HepG2 (cell line): ENCODE results near the gene MTNR1A. TPM values are rescaled to one million over a fixed set of nuclear protein-coding genes. Genes with fewer than 3 reads are reported as not detected.

Experiments used
- ATAC-seq: fragments of 200-7000 bp; cut with Tn5 transposase; 3 replicates; pipeline ENCODE4 v1.9.1; 2020; ENCODE audit warnings: mild to moderate bottlenecking, moderate library complexity
- BruUV-seq: library from RNA; stranded (reverse); fragments of 400-500 nt; replicated peaks from 2 replicates; lab custom pipeline; 2021; lab: Mats Ljungman, UMichigan
- CTCF ChIA-PET: fragments of 300-600 bp; formaldehyde crosslinking; extraction: SDS; loops from one replicate; lab custom pipeline; 2021; ENCODE audit warnings: low total read pairs, inconsistent platforms, low intra/inter-chr PET ratio; lab: Yijun Ruan, JAX
- POLR2A ChIA-PET: fragments of 350-600 bp; sonication (Branson Sonifier 250); formaldehyde crosslinking; loops from one replicate; lab custom pipeline; 2020; ENCODE audit warnings: antibody characterized with exemption, inconsistent platforms; lab: Yijun Ruan, JAX
- DNase-seq: peaks from one replicate; pipeline ENCODE4 v3.0.0-alpha.2; 2015; ENCODE audit warnings: low spot score
- FAIRE-seq: peaks from 3 replicates; lab custom pipeline; 2011; peaks lifted over from hg19 to GRCh38; lab: Jason Lieb, UNC
- H2AFZ ChIP-seq: one replicate; pipeline ENCODE4 v1.6.1; 2011; ENCODE audit warnings: low read length, inconsistent platforms
- H3K27ac ChIP-seq: fragments of 300-600 bp; 3 replicates; pipeline ENCODE4 v1.8.0; 2011; ENCODE audit warnings: mixed run types, mild to moderate bottlenecking, mixed read lengths, low read length, inconsistent platforms; ENCODE audit not compliant: insufficient read depth; ENCODE audit errors: extremely low read length
- H3K27me3 ChIP-seq, 2 experiments: fragments of 200-600 bp in 1 of 2; 2 replicates in 1 of 2; 3 replicates in 1 of 2; pipeline versions ENCODE4 v1.6.0 to v1.8.0; 2011; ENCODE audit warnings: low read length in 2 of 2, mild to moderate bottlenecking in 2 of 2, moderate library complexity in 2 of 2, inconsistent platforms in 1 of 2; ENCODE audit not compliant: insufficient read depth in 2 of 2, control insufficient read depth in 1 of 2
- H3K36me3 ChIP-seq, 2 experiments: fragments of 200-600 bp in 1 of 2; replicated peaks in 1 of 2; 2 replicates in 1 of 2; 3 replicates in 1 of 2; pipeline versions ENCODE4 v1.5.1 to v1.8.0; 2011; ENCODE audit warnings: low read length in 2 of 2, inconsistent platforms in 1 of 2; ENCODE audit not compliant: insufficient read depth in 2 of 2, control insufficient read depth in 1 of 2
- H3K4me1 ChIP-seq: 2 replicates; pipeline ENCODE4 v1.5.1; 2012; ENCODE audit warnings: low read length, inconsistent platforms; ENCODE audit not compliant: insufficient read depth
- H3K4me2 ChIP-seq: 2 replicates; pipeline ENCODE4 v1.6.0; 2011; ENCODE audit warnings: low read depth, low read length, inconsistent platforms
- H3K4me3 ChIP-seq, 3 experiments: fragments of 200-600 bp in 1 of 3; sonication (generic), shearing (Covaris generic) in 1 of 3; replicated peaks in 1 of 3; 2 replicates each; pipeline ENCODE4 v1.5.1; 2011 to 2016; ENCODE audit warnings: low read length in 3 of 3, inconsistent platforms in 2 of 3, low read depth in 2 of 3, mild to moderate bottlenecking in 2 of 3, control low read depth in 1 of 3, mixed read lengths in 1 of 3; ENCODE audit not compliant: insufficient read depth in 1 of 3
- H3K79me2 ChIP-seq: one replicate; pipeline ENCODE4 v1.6.1; 2011; ENCODE audit warnings: low read length, inconsistent platforms; ENCODE audit not compliant: insufficient read depth
- H3K9ac ChIP-seq: 2 replicates; pipeline ENCODE4 v1.6.0; 2011; ENCODE audit warnings: mild to moderate bottlenecking, low read depth, low read length, inconsistent platforms; ENCODE audit not compliant: insufficient read depth
- H3K9me3 ChIP-seq: 2 replicates; pipeline ENCODE4 v1.5.1; 2012; ENCODE audit warnings: mild to moderate bottlenecking, low read length
- H4K20me1 ChIP-seq: 2 replicates; pipeline ENCODE4 v1.6.0; 2011; ENCODE audit warnings: inconsistent platforms, mild to moderate bottlenecking, low read length, moderate library complexity; ENCODE audit not compliant: insufficient read depth
- GATA4 ChIP-seq: sonication (generic); IDR thresholded peaks from 2 replicates; pipeline ENCODE4 v1.6.1; 2016; ENCODE audit warnings: antibody characterized with exemption, low read depth, borderline replicate concordance
- MAFK ChIP-seq, 2 experiments: IDR thresholded peaks in 1 of 2; conservative IDR thresholded peaks in 1 of 2; 2 replicates each; pipeline ENCODE4 v1.6.1; 2011; ENCODE audit warnings: improper control_type of control experiment in 2 of 2, low read length in 2 of 2
- NAIF1 ChIP-seq: sonication (generic); formaldehyde crosslinking; IDR thresholded peaks from 2 replicates; pipeline ENCODE4 v1.5.0; 2020; ENCODE audit warnings: mild to moderate bottlenecking, missing genetic modification reagents, borderline replicate concordance
- NBN ChIP-seq: fragments of 450-650 bp; conservative IDR thresholded peaks from 2 replicates; pipeline ENCODE4 v1.6.1; 2017
- RAD21 ChIP-seq: fragments of 450-650 bp; formaldehyde crosslinking; IDR thresholded peaks from 2 replicates; pipeline ENCODE4 v1.5.0; 2020; ENCODE audit warnings: mild to moderate bottlenecking
- SAFB2 ChIP-seq: sonication (generic); formaldehyde crosslinking; IDR thresholded peaks from 2 replicates; pipeline ENCODE4 v1.5.1; 2020; ENCODE audit warnings: missing genetic modification reagents, low read depth, mild to moderate bottlenecking, borderline replicate concordance
- SRSF1 ChIP-seq: fragments of 200-400 bp; formaldehyde crosslinking; optimal IDR thresholded peaks from 2 replicates; pipeline ENCODE3; 2017; ENCODE audit warnings: mild to moderate bottlenecking, low read depth, low read length, moderate library complexity
- ZNF235 ChIP-seq: sonication (generic); formaldehyde crosslinking; IDR thresholded peaks from 2 replicates; pipeline ENCODE4 v1.8.1; 2023; ENCODE audit warnings: mild to moderate bottlenecking, missing genetic modification reagents, borderline replicate concordance
- ZNF414 ChIP-seq: sonication (generic); formaldehyde crosslinking; IDR thresholded peaks from 2 replicates; pipeline ENCODE4 v1.5.0; 2020; ENCODE audit warnings: missing genetic modification reagents
- WGBS: methylation state at CpG from one replicate; pipeline ENCODE4 v1.1.6; 2017; ENCODE audit warnings: low lambda C conversion rate; 5-methylcytosine and 5-hydroxymethylcytosine counted together
- in situ Hi-C: cut with HindIII; loops from 2 replicates; pipeline ENCODE4 v1.10.0; 2017; ENCODE audit warnings: low pct_unique_long_range_greater_than_20kb; ENCODE audit not compliant: extremely low pct_ligation_motif_present
- intact Hi-C: fragments of 100-400 bp; cut with micrococcal nuclease; formaldehyde crosslinking; loops from one replicate; pipeline ENCODE4 v1.10.0; 2022; ENCODE audit not compliant: unreplicated experiment
- polyA plus RNA-seq, 8 experiments: library from polyadenylated mRNA; depleted of rRNA in 3 of 8; stranded (reverse) in 7 of 8; unstranded in 1 of 8; fragments of >200 nt; fragmentation: Illumina TruSeq in 4 of 8; extraction: Trizol in 4 of 8; gene quantifications; 2 replicates each; pipeline versions ENCODE4 v1.2.1 to v1.2.3, GENCODE V29; 2011 to 2016; ENCODE audit warnings: low read depth in 4 of 8, missing spikeins in 1 of 8, mixed read lengths in 1 of 8; ENCODE audit not compliant: insufficient read depth in 1 of 8
- total RNA-seq, 5 experiments: library from RNA; depleted of rRNA; stranded (reverse); fragments of >200 nt; fragmentation: Illumina TruSeq; extraction: Trizol; gene quantifications; 2 replicates each; pipeline ENCODE4 v1.2.3, GENCODE V29; 2016; ENCODE audit warnings: low read depth in 1 of 5
- TF ChIP-seq, protein P1 (sequence below): sonication (generic); formaldehyde crosslinking; IDR thresholded peaks from 2 replicates; pipeline ENCODE4 v1.4.0; 2020; ENCODE audit warnings: missing genetic modification reagents, borderline replicate concordance

The MTNR1A gene
- total and polyA plus RNA-seq, 2 of the 13 experiments (the other 11 are each of a cell fraction or from before 2014, with no cell fraction given) = not detected

GRCh38 chr4:186551849-186552248 is 3.5 kb downstream of the MTNR1A start:
- ChIA-PET POLR2A (no interaction called here), CTCF (no interaction called here)
- DNase-seq = no peak
- H4K20me1 ChIP-seq = no peaks in the 10 kb centered on the region
- 0% methylated on average over 2 of the region's 2 CpGs for WGBS
- no peak overlapping the region for H2AFZ ChIP-seq
- no peak overlapping the region for H3K9ac ChIP-seq
- BruUV-seq = no TSS peak
- intact Hi-C loops (no loop called here), in situ Hi-C loops (no loop called here)
- no peak overlapping the region for H3K27ac ChIP-seq
- no peaks in the 10 kb centered on the region for H3K36me3 ChIP-seq
- TF ChIP-seq NAIF1 (CRISPR knock-in tag) (no peak), RAD21 (CRISPR knock-in tag) (no peak), ZNF414 (no peak), SAFB2 (CRISPR knock-in tag) (no peak), NBN (no peak), SRSF1 (no peak)
- H3K4me3 ChIP-seq = no peak overlapping the region
- no peaks in the 10 kb centered on the region for H3K79me2 ChIP-seq
- H3K9me3 ChIP-seq = no peaks in the 10 kb centered on the region
- peaks cover 8% of the 10 kb centered on the region for H3K4me1 ChIP-seq
- H3K27me3 ChIP-seq = peaks cover 1 to 35% of the 10 kb centered on the region in 2 experiments; a peak in 3 of 5 replicates
- FAIRE-seq = no peak
- H3K4me2 ChIP-seq = no peak overlapping the region
- no peak for ATAC-seq

DNA sequence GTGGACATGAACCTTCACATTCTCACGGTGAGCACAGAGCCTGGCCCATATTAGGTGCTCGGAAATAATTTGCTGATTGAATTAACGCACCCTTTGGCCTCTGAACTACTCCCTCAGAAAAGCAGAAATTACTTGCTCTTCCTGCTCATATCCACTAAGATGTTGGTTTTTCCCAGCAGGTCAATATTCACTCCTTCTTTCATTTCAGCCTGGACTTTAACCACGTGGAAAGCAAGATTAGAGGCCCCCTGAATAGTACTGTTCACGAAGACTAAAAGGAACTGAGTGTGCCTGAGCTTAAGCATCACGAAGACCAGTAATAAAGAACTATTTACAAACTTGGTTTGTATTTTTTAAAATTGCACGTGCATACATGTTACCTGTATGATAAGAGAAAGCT is 9.9 kb downstream of the MTNR1A start:
- H4K20me1 ChIP-seq = no peaks in the 10 kb centered on the region
- ChIA-PET CTCF (no interaction called here), POLR2A (no interaction called here)
- H3K27ac ChIP-seq = no peak overlapping the region
- in situ Hi-C loops (no loop called here), intact Hi-C loops (no loop called here)
- H3K9me3 ChIP-seq = peaks cover 13% of the 10 kb centered on the region; the same call in 1 of the 2 replicates
- no peak for FAIRE-seq
- no peak overlapping the region for H3K9ac ChIP-seq
- no peaks in the 10 kb centered on the region for H3K36me3 ChIP-seq
- BruUV-seq = no TSS peak
- no peak overlapping the region for H3K4me3 ChIP-seq
- H3K79me2 ChIP-seq = no peaks in the 10 kb centered on the region
- ATAC-seq = no peak
- no peak overlapping the region for H2AFZ ChIP-seq
- peaks cover 1 to 24% of the 10 kb centered on the region in 2 experiments; a peak in 3 of 5 replicates for H3K27me3 ChIP-seq
- no peaks in the 10 kb centered on the region for H3K4me1 ChIP-seq
- H3K4me2 ChIP-seq = no peak overlapping the region
- 15% methylated on average over 7 of the region's 7 CpGs for WGBS
- no peak for DNase-seq
- TF ChIP-seq MAFK (conservative IDR thresholded peaks at IDR 0.05 in 1 of 2, IDR thresholded peaks at IDR 0.05 in 1 of 2; ENCODE audit: low read length in 2 of 2) = no peak
- TF ChIP-seq, protein P1, sequence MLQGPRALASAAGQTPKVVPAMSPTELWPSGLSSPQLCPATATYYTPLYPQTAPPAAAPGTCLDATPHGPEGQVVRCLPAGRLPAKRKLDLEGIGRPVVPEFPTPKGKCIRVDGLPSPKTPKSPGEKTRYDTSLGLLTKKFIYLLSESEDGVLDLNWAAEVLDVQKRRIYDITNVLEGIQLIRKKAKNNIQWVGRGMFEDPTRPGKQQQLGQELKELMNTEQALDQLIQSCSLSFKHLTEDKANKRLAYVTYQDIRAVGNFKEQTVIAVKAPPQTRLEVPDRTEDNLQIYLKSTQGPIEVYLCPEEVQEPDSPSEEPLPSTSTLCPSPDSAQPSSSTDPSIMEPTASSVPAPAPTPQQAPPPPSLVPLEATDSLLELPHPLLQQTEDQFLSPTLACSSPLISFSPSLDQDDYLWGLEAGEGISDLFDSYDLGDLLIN (CRISPR knock-in tag) = no peak
- no peak for TF ChIP-seq ZNF235 (CRISPR knock-in tag)
- TF ChIP-seq GATA4 = no peak
